ENCODE data around the gene OR2AP1. TPM values are rescaled to one million over a fixed set of nuclear protein-coding genes. Genes with fewer than 3 reads are reported as not detected.
"Not testable (repeated sequence)": the region's sequence is repeated elsewhere in the genome, so short reads cannot be mapped to it uniquely, and the experiment has no call there.

The OR2AP1 gene
- total RNA-seq: not detected
- long read RNA-seq: 0 reads

- intact Hi-C loops (cut with DNase I): no loop called here
- no peak for ATAC-seq
- peaks cover 15% of the 10 kb centered on the region for H3K9me3 ChIP-seq
- no peak within 1 kb of the TSS for H3K4me3 ChIP-seq
- H3K27me3 ChIP-seq (ENCODE audit: low read depth): no peaks in the 10 kb centered on the region
- no peak for DNase-seq
- no peak for TF ChIP-seq CTCF (IDR thresholded peaks at IDR 0.05)
- no peak within 1 kb of the TSS for H3K27ac ChIP-seq
- H3K4me1 ChIP-seq: no peaks in the 10 kb centered on the region
- no peaks in the 10 kb centered on the region for H3K36me3 ChIP-seq
These were observed at the start of gene OR2AP1 for GRCh38 chr12:55572168-55572567. Gene OR2AP1 (plus strand): TSS chr12:55572468. CDS start chr12:55574415, 1,947 bp downstream.

GRCh38 chr12:55548235-55548634, 24.0 kb upstream of the OR2AP1 start:
- H3K9me3 ChIP-seq; H3K27me3 ChIP-seq (ENCODE audit: low read depth); H3K36me3 ChIP-seq; H3K4me3 ChIP-seq; intact Hi-C loops (cut with DNase I); ATAC-seq; H3K4me1 ChIP-seq; H3K27ac ChIP-seq; DNase-seq: not testable (repeated sequence)

DNA sequence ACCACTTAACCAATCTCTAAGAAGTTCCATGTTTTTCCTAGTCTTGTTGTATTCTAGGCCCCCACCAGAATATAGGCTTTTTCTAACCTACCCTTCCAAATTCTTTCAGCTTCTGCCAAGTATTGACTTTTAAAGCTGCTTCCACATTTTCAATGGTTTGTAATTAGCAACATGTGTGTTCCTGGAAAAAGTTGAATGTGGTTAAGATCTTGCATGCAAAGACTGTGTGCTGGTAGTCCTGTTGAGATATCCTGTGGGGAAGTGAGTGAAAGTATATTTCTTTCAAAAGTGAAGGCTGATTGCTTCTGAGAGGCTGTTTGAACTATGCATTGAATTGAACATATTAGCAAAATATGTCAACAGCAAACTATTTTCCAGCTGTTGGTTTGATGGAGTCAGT, 23.5 kb upstream of the OR2AP1 start:
- Histone ChIP-seq H3K4me1 (no peaks in the 10 kb centered on the region), H3K9me3 (no peaks in the 10 kb centered on the region), H3K27me3 (ENCODE audit: low read depth) (no peaks in the 10 kb centered on the region), H3K27ac (no peak overlapping the region), H3K4me3 (no peak overlapping the region), H3K36me3 (no peaks in the 10 kb centered on the region)
- intact Hi-C loops (cut with DNase I): no loop called here
- no peak for TF ChIP-seq CTCF (IDR thresholded peaks at IDR 0.05)
- ATAC-seq: no peak
- DNase-seq: no peak

DNA sequence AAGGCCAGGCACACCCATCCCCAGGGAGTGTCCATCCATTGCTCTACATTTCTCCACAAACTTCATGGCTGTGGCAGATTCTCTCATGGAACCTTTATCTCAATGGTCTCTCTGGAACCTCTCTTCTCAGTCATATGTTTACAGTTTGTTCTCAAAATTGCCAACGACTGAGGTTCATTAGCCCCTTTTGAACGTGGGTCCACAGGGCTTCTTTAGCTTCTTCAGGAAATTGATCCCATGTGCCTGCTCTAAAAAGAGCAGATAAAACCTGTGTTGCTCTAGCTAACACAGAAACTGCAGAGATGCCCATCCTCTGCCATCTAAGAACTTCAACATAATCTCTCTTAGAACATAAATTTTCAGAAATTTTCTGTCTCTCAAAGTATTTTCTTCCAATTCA, 23.0 kb upstream of the OR2AP1 start, which contains the start of gene OR6C4:
OR6C4 (plus strand) TSS at position 301 of the 400 bp plus-strand sequence. CDS start 1,625 bp downstream, outside the sequence.
- intact Hi-C loops (cut with DNase I): no loop called here

GRCh38 chr12:55554296-55554695, 18.0 kb upstream of the OR2AP1 start:
- intact Hi-C loops (cut with DNase I): no loop called here
- Histone ChIP-seq H3K4me1 (no peaks in the 10 kb centered on the region), H3K36me3 (no peaks in the 10 kb centered on the region), H3K4me3 (no peak overlapping the region), H3K27me3 (ENCODE audit: low read depth) (no peaks in the 10 kb centered on the region), H3K27ac (no peak overlapping the region), H3K9me3 (peaks cover 15% of the 10 kb centered on the region)
- DNase-seq (no peak), ATAC-seq (no peak)
- no peak for TF ChIP-seq CTCF (IDR thresholded peaks at IDR 0.05)

More for the DNA sequence above, 23.0 kb upstream of the OR2AP1 start, which contains the start of gene OR6C4:
- Histone ChIP-seq H3K36me3 (no peaks in the 10 kb centered on the region), H3K27me3 (ENCODE audit: low read depth) (no peaks in the 10 kb centered on the region), H3K9me3 (no peaks in the 10 kb centered on the region), H3K4me1 (no peaks in the 10 kb centered on the region), H3K27ac (no peak within 1 kb of the TSS), H3K4me3 (no peak within 1 kb of the TSS)
- ATAC-seq (no peak), DNase-seq (no peak)
- no peak for TF ChIP-seq CTCF (IDR thresholded peaks at IDR 0.05)

DNA sequence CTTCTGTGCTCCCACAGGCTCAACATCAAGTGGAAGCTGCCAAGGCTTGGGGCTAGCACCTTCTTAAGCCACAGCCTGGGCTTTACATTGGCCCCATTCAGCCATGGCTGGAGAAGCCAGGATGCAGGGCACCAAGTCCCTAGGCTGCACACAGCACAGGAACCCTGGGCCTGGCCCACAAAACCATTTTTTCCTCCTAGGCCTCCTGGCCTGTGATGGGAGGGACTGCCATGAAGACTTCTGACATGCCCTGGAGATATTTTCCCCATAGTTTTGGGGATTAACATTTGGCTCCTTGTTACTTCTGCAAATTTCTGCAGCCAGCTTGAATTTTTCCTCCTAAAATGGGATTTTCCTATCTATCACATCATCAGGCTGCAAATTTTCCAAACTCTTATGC, 2.2 kb upstream of the OR2AP1 start:
- H3K4me1 ChIP-seq; H3K27ac ChIP-seq; intact Hi-C loops (cut with DNase I); ATAC-seq; H3K36me3 ChIP-seq; DNase-seq; H3K27me3 ChIP-seq (ENCODE audit: low read depth); H3K4me3 ChIP-seq: not testable (repeated sequence)
- peaks cover 15% of the 10 kb centered on the region for H3K9me3 ChIP-seq

- ATAC-seq; DNase-seq; H3K36me3 ChIP-seq; H3K27ac ChIP-seq; intact Hi-C loops (cut with DNase I); H3K4me1 ChIP-seq; H3K4me3 ChIP-seq; H3K27me3 ChIP-seq (ENCODE audit: low read depth): not testable (repeated sequence)
- peaks cover 15% of the 10 kb centered on the region for H3K9me3 ChIP-seq
These were observed 1.6 kb upstream of the OR2AP1 start for GRCh38 chr12:55570689-55571088.
